Right renal pelvis (tissue), 4 donors: ENCODE data around the gene ZC3H4. TPM values are rescaled to one million over a fixed set of nuclear protein-coding genes. Genes with fewer than 3 reads are reported as not detected.
A peak's percentile ranks its signal among the peaks of the same experiment; 100 is the strongest.

ENCODE experiments used
- DNase-seq, 4 donors: peaks; one replicate each; pipeline ENCODE4 v3.0.0-alpha.2; 2013; ENCODE audit warnings: low read depth in 4 of 4, low spot score in 3 of 4, missing footprints in 1 of 4
- polyA plus RNA-seq, 4 donors: library from polyadenylated mRNA; unstranded; fragments of 120-200 nt; gene quantifications; one replicate each; pipeline ENCODE4 v1.2.1, GENCODE V29; 2013; ENCODE audit not compliant: insufficient read length in 4 of 4

The ZC3H4 gene
- polyA plus RNA-seq, 4 donors: 33.8 to 35.2 (median 34.6) TPM

DNA sequence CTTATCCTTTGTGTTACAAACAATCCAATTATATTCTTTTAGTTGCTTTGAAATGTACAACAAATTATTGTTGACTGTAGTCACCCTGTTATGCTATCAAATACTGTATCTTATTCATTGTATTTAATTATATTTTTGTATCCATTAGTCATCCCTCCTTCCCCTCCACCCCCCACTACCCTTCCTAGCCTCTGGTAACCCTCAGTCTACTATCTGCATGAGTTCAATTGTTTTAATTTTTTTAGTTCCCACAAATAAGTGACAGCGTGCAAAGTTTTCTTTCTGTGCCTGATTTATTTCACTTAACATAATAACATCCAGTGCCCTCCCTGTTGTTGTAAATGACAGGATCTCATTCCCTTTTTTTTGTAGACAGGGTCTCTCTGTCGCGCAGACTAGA, 21.6 kb upstream of the ZC3H4 start:
- DNase-seq: no peak

DNA sequence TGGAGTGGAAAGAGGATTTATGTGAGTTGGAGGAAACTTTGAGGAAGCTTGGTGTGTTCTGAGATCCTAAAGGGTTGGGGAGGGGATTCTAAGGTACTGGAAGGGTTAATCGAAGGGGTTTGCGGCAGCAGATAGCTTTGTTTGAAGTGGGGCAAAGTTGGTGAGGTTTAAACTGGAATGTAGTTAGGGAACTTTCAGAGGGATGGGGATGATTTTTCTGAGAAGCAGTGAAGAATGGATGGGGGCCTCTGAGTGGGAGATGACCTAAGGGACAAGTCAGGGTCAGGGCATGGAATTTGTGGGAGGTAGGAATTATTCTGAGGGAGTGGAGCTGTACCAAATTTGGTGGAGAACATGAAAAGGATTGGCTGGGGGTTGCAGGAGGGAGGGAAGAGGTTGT, 21.0 kb upstream of the ZC3H4 start:
- no peak for DNase-seq

DNA sequence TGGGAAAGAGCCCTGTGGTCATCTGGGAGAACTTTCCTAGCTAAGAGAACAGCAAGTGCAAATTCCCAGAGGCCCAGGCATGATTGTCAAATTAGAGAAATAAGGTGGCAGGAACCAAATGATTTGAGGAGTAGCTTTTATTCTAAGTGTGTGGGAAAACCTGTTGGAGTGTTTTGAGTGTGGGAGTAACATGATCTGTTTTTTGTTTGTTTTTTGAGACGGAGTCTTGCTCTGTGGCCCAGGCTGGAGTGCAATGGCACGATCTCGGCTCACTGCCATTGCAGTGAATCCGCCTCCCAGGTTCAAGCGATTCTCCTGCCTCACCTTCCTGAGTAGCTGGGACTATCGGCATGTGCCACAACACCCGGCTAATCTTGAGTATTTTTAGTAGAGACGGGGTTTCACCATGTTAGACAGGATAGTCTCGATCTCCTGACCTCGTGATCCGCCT, 19.5 kb upstream of the ZC3H4 start:
- no peak for DNase-seq

DNA sequence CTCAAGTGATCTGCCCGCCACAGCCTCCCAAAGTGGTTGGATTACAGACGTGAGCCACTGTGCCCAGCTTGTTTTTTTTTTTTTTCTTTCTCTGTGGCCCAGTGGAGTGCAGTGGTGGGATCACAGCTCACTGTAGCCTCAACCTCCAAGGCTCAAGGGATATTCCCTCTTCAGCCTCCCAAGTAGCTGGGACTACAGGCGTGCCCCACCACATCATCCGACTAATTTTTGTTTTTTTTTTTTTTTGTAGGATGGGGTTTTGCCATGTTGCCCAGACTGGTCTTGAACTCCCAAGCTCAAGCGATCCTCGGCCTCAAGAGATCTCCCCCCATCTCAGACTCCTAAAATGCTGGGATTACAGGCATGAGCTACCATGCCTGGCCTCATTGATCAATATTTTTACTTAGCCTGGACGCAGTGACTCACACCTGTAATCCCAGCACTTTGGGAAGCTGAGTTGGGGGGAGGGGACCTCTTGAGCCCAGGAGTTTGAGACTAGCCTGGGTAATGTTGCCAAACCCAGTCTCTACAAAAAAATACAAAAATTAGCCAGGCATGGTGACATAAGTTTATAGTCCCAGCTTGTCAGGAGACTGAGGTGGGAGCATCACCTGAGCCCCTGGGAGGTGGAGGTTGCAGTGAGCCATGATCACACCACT, 18.7 kb upstream of the ZC3H4 start:
- no peak for DNase-seq

DNA sequence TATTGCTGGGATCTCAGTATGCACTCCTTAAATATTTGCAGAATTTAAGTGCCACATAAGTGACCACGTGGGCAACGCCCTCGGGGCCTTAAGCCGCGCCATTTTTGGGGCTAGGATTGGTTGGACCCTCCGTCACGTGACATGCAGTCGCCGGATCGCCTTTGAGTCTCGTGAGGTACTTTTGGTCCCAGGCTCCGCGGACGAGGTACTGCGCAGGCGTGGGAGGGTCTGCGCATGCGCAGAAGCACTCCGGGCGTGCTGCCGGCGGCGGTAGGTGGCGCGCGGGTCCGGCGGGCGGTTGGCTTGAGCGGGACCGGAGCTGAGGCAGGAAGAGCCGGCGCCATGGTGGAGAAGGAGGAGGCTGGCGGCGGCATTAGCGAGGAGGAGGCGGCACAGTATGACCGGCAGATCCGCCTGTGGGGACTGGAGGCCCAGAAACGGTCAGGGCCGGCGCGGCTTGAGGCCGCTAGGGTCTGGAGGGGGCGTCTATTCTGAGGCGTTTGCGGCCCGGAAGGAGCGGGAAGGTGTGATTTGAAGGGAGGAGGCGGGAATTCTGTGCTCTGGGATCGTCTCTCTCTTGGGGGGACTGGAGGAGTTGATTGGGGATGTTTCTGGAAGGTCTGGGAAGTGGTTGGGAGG, 17.1 kb upstream of the ZC3H4 start, which contains the start of gene SAE1:
Gene SAE1, plus strand, starts transcription at position 247 of the 639 bp plus-strand sequence. Its CDS starts 96 bp downstream, at position 343.
- peak; percentile 93 to 95 (median 94) for DNase-seq

DNA sequence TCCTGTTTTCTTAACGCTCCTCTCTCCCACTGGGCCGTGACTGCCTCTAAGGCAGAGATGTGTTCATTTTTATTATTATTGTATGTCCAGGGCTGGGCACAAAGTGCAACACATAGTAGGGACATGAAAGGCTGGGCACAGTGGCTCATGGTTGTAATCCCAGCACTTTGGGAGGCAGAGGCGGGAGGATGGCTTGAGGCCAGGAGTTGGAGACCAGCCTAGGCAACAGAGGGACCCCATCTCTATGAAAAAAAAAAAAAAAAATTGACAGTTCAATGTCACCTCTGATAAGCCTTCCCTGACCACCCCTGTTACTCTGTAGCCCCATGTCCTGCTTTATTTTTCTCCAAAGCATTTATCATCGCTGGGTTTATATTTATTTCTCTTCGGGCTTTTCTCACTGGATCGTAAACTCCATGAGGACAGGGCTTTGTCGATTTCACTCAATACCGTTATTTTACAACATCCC, 16.6 kb upstream of the ZC3H4 start:
- DNase-seq: no peak

DNA sequence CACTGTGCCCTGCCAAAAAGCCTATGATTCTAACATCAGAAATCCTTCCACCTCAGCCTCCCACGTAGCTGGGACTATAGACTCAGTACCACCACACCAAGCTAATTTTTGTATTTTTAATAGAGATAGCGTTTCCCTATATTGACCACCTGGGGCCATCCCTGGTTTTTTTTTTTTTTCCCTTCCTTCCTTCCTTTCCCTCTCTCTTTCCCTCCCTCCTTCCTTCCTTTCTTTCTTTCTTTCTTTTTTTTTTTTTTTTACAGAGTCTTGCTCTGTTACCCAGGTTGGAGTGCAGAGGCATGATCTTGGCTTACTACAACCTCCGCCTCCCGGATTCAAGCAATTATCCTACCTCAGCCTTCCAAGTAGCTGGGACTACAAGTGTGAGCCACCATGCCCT, 16.0 kb upstream of the ZC3H4 start:
- no peak for DNase-seq

DNA sequence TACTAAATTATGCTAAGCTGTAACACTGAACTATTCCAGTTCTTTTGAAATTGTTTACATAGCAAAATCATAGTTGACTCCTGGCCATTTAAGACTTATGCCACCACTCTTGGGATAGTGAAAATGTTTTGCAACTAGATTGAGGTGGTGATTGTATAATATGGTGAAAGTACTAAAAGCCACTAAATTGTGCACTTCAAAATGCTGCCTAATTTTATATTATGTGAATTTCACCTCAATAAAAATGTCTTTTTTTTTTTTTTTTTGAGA, 12.0 kb upstream of the ZC3H4 start:
- DNase-seq: no peak

DNA sequence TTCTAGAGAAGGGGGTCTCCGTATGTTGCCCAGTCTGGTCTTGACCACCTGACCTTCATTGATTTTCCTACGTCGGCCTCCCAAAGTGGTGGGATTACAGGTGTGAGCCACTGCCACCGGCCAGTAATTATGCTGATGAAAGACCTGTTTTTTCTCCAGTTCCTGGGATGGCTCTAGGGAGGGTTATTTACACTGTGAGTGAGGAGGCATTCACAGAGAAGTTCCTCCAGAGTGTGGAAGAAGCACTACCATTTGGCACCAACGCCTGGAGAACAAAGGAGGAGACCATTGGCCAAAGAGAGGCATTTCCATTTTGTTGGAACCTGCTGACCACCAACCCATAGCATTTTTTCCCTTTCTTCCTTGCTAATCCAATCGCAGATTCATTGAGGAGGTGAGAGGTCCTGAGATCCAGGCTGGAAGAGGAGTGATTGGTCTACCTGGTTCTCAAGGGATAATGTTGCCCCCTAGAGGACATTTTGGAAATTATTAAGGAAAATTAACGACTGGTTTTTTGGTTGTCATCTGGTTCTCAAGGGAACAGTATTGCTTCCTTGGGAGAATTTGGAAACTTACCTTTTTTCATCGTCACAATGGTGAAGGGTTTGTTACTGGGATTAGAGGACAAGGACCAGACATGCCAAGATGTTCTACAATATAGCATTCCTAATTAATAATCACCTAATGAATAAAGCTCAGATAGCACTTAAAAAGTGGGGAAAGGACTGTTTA, 11.5 kb upstream of the ZC3H4 start:
- peak in 1 of 4 donors; percentile 53 for DNase-seq

DNA sequence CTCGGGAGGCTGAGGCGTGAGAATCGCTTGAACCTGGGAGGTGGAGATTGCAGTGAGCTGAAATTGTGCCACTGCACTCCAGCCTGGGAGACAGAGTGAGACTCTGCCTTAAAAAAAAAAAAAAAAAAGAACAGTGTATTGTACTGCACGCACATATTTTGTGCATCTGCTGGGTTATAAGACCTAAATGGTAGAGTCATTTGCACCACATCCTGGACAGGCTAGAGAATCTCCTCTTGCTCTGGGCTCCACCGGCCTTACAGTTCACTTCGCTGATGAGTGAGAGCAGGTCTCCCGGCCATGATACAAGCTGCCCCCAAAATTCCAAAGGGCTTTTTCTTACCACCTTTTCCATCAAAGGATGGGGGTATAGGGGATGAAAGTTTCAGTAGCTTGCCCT, 9.8 kb upstream of the ZC3H4 start:
- DNase-seq: no peak

DNA sequence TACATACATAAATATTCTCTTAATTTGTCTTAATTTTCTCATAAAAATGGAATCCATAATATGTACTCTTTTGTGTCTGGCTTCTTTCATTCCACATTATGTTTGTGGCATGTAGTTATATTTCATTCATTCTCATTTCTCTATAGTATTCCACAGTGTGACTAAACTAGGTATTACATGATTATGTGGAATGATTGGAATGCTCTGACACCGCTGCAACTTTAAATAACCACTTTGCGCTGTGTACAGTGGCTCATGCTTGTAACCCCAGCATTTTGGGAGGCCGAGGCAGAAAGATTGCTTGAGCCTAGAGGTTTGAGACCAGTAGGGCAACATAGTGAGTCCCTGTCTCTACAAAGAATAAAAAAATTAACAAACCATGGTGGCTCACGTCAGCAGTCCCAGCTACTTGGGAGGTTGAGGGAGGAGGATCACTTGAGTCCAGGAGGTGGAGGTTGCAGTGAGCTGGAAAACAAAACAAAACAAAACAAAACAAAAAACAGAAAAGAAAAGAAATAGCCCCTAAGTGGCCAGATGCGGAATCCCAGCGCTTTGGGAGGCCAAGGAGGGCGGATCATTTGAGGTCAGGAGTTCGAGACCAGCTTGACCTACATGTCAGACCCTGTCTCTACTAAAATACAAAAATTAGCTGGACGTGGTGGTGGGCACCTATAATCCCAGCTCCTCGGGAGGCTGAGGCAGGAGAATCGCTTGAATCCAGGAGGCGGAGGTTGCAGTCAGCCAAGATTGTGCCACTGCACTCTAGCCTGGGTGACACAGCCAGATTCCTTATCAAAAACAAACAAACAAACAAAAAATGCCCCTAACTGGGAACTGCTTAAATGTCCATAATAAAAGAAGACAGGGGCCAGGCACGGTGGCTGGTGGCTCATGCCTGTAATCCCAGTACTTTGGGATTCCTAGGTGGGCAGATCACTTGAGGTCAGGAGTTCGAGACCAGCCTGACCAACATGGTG, 9.1 kb upstream of the ZC3H4 start:
- DNase-seq: no peak

DNA sequence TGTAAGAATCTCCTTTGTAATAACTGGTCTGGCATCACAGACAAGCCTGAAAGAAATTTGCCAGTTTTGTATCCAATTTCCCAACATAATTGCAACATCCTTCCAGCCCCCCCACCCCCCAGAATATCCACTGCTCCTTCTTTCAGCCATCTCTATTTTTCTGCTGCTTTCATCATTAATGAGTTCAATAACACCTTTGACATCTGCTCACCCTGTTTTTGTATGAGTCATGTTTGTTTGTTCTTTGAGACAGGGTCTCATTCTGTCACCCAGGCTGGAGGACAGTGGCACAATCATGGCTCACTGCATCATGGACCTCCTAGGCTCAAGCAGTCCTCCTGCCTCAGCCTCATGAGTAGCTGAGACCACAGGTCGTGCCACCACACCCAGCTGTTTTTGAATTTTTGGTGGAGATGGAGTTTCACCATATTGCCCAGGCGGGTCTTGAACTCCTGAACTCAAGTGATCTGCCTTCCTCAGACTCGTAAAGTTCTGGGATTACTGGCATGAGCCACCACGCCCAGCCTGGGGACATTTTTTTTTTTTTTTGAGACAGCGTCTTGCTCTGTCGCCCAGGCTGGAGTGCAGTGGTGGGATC, 7.0 kb upstream of the ZC3H4 start:
- DNase-seq: no peak

DNA sequence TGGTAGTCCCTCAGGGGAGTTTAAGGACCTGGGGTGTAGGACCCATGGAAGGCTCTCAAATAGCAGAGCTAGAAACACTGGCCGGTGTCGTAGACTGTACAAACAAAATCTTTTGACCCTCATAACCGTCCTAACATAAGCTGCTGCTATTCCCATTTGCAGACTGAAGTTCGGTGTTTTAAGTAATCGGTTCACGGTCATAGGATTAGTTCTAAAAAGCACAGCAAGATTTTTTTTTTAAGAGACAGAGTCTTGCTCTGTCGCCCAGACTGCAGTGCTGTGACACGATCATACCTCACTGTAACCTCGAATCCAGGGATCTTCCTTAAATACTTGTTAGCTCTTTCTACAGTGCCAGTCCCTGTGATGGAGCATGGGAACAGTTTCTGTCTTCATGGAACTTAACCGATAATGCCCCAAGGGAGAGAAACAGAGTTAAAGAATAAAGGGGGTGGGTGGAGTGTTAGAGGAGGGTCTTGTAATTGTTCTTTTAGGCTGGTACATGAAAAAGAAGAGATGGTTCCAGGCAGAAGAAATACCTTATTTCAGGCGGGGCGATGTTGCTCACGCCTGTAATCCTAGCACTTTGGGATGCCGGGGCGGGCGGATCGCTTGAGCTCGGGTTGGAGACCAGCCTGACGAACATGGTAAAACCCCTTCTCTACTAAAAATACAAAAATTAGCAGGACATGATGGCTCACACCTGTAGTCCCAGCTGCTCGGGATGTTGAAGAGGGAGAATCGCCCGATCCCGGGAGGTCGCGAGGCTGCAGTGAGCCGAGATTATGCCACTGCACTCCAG, 475 bp upstream of the ZC3H4 start:
- DNase-seq: no peak

DNA sequence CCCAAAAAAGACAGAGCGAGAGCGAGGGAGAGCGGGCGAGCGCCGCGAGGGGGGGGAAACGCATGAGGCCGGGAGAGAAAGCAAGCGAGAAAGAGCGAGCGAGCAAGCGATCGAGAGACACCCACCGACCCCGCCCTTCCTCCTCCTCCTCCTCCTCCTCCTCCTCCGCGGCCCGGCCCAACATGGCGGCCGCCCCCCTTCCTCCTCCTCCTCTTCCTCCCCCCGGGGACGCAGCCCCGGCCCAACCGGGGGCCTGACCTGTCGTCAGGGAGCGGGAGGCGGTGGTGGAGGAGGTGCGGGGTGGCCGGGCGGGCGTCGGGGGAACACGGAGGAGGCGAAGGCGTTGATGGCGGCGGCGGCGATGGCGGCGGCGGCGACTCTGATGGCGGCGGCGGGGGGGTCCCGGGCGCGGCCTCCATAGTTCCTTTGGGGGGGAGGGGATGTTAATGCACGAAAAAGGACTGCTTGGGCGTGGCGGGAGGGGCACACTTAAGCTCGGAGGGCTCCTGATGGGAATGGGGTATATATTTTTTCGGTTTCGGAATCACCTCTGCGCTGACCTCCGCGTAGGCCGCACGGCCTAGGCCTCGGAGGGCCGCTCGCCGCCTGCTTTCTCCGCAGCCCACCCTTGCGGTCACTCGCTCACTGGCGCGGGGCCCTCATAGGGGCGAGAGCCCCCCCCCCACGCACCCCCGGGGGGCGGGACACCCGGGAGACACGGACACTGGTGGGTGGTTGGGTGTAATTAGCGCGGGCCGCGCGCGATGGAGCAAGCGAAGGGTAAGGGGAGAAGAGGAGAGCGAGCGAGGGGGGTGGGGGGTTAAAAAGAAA, 1.2 kb downstream of the ZC3H4 start:
- peak in 1 of 4 donors; percentile 68 for DNase-seq

DNA sequence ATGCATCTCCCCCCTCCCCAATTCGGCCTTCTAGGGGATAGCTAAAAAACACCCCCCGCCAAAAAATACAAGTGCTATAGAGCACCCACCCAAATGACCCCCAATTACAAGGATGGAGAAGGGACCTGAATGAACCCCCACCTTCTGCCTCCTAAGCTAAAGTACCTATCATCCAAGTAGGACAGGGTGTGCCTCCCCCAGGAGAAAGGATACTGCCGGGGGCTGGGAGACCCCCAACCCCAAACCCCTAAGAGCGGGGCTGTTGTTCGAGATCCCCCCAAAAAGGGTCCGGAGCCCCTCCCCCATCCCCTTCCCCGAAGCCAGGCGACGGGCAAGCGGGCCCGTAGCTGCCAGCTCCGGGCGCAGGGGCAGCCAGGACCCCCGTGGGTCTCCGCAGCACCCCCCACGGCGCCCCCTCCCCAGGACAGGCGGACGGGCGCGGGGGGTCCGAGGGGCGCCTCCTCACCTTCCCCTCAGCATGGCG, 1.9 kb downstream of the ZC3H4 start:
- DNase-seq: no peak

DNA sequence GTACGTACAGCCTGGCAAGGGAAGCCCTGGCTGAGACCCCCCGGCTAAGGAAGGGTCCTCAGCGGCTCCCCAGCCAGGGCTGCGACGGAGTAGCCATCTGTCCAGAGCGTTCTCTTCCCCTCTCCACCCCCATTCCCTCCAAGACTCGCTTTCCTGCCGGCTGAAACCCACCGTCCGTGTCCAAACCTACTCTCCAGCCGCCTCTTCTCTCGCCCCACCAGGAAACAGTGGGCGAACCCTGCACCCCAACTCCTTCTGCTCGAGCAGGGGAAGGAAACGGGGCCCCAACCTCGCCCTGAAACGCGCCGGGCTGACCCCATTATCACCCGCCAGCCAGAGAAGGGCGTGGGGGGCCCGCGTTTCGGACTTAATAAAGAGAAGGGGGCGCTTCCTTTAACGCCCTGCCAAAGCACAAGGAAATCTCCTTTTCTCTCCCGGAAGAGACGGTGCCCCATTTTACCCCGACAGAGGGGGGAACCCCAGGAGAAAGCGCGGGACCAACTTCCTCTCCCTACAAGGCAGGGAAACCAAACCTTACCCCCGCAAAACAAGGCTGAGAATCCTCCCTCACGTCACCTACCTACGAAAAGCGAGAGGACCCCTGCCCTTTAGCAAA, 2.5 kb downstream of the ZC3H4 start:
- no peak for DNase-seq

DNA sequence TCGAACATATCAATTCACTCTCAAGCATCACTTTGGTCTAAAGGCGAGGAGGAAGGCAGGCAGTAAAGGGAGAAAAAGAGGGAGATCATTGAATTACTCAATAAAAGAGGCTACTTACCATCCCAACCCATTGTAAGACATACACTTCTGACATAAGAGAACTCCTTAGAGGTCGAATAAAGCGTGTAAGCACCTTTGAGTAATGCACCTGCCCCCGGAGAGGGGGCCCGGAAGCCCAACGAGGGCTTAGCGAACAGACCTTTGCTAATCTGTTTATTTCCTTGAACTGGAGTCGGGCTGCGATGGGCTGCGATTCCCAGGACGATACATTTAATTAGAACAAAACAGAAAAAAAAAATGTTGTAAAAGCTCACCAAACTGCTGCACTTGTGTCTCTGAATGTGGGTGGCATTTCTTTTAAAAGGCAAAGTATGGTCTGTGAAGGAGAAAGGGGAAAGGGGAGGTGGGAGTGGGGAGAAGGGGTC, 3.0 kb downstream of the ZC3H4 start:
- DNase-seq: no peak
